Kidney epithelial cell (primary cell): ENCODE measurements around the gene DCLK3. TPM values are rescaled to one million over a fixed set of nuclear protein-coding genes. Genes with fewer than 3 reads are reported as not detected.

Source experiments
- DNase-seq: peaks from one replicate; pipeline ENCODE4 v3.0.0-alpha.2; 2010; ENCODE audit warnings: low read depth
- H3K27me3 ChIP-seq: 2 replicates; pipeline ENCODE4 v1.6.0; 2011; ENCODE audit warnings: low read length; ENCODE audit not compliant: control insufficient read depth, insufficient read depth
- H3K36me3 ChIP-seq: 2 replicates; pipeline ENCODE4 v1.5.1; 2011; ENCODE audit warnings: low read length; ENCODE audit not compliant: control insufficient read depth, insufficient read depth
- H3K4me3 ChIP-seq: 2 replicates; pipeline ENCODE4 v1.5.1; 2011; ENCODE audit warnings: low read depth, mild to moderate bottlenecking, control low read depth, low read length
- CTCF ChIP-seq: IDR thresholded peaks from 2 replicates; pipeline ENCODE4 v1.5.1; 2011; ENCODE audit warnings: mild to moderate bottlenecking, moderate library complexity, low read length, control low read depth, inconsistent platforms; ENCODE audit not compliant: insufficient read depth, poor library complexity, severe bottlenecking
- total RNA-seq: library from RNA; depleted of rRNA; stranded (reverse); fragments of >200 nt; gene quantifications from 2 replicates; pipeline ENCODE4 v1.2.3, GENCODE V29; 2015

DCLK3 gene
- total RNA-seq, 1 donor from 2014 or later: 0.04 TPM

- TF ChIP-seq CTCF: peak; percentile 27
- peaks cover 2% of the 10 kb centered on the region for H3K27me3 ChIP-seq
- no peak overlapping the region for H3K4me3 ChIP-seq
- no peaks in the 10 kb centered on the region for H3K36me3 ChIP-seq
- no peak for DNase-seq
Observed at GRCh38 chr3:36741285-36741684, 23.1 kb downstream of the DCLK3 start.

- DNase-seq: no peak
- peaks cover 2% of the 10 kb centered on the region for H3K27me3 ChIP-seq
- TF ChIP-seq CTCF: no peak
- no peak overlapping the region for H3K4me3 ChIP-seq
- no peaks in the 10 kb centered on the region for H3K36me3 ChIP-seq
Observed at GRCh38 chr3:36740787-36741186, 23.6 kb downstream of the DCLK3 start.

- Histone ChIP-seq H3K36me3 (no peaks in the 10 kb centered on the region), H3K4me3 (no peak overlapping the region), H3K27me3 (peaks cover 2% of the 10 kb centered on the region)
- no peak for DNase-seq
- no peak for TF ChIP-seq CTCF
Observed at GRCh38 chr3:36738702-36739101, 25.7 kb downstream of the DCLK3 start.

GRCh38 chr3:36736301-36736700 lies 28.1 kb downstream of the DCLK3 start:
- DNase-seq: no peak
- H3K27me3 ChIP-seq: no peaks in the 10 kb centered on the region
- TF ChIP-seq CTCF: no peak
- H3K4me3 ChIP-seq: no peak overlapping the region
- H3K36me3 ChIP-seq: no peaks in the 10 kb centered on the region

GRCh38 chr3:36734742-36735141 lies 29.6 kb downstream of the DCLK3 start:
- TF ChIP-seq CTCF: no peak
- Histone ChIP-seq H3K27me3 (no peaks in the 10 kb centered on the region), H3K4me3 (no peak overlapping the region), H3K36me3 (no peaks in the 10 kb centered on the region)
- no peak for DNase-seq

- no peak for DNase-seq
- Histone ChIP-seq H3K36me3 (no peaks in the 10 kb centered on the region), H3K27me3 (no peaks in the 10 kb centered on the region), H3K4me3 (no peak overlapping the region)
- TF ChIP-seq CTCF: no peak
Observed at GRCh38 chr3:36733723-36734122, 30.6 kb downstream of the DCLK3 start.
